B cell (primary cell): Measurements from ENCODE around the gene SS18L1. TPM values are rescaled to one million over a fixed set of nuclear protein-coding genes. Genes with fewer than 3 reads are reported as not detected.

Experiments used
- ATAC-seq: fragments of 200-7000 bp; cut with Tn5 transposase; one replicate; pipeline ENCODE4 v1.10.0; 2021; ENCODE audit warnings: low read depth, mild to moderate bottlenecking, moderate number of reproducible peaks, moderate library complexity
- CTCF ChIA-PET: fragments of 350-600 bp; sonication (Branson Sonifier 250); formaldehyde crosslinking; loops from one replicate; lab custom pipeline; 2021; ENCODE audit warnings: antibody characterized with exemption, inconsistent platforms; lab: Charles Lee
- POLR2A ChIA-PET: fragments of 350-600 bp; sonication (Branson Sonifier 250); formaldehyde crosslinking; loops from one replicate; lab custom pipeline; 2021; ENCODE audit warnings: antibody characterized with exemption; lab: Charles Lee
- DNase-seq: peaks from one replicate; pipeline ENCODE4 v3.0.0; 2013
- H2AFZ ChIP-seq: 2 replicates; pipeline ENCODE4 v1.6.1; 2012; ENCODE audit warnings: mild to moderate bottlenecking, low read depth, low read length; ENCODE audit not compliant: insufficient read depth, poor library complexity, severe bottlenecking
- H3K27ac ChIP-seq, 2 donors: 1 replicate in 1 of 2; 2 replicates in 1 of 2; pipeline ENCODE4 v1.5.1; 2012 to 2013; ENCODE audit warnings: low read length in 2 of 2, mild to moderate bottlenecking in 2 of 2, moderate library complexity in 1 of 2
- H3K27me3 ChIP-seq, 4 experiments: fragments of 200-600 bp in 1 of 4; sonication (generic) in 1 of 4; replicated peaks in 1 of 4; 1 replicate in 2 of 4; 2 replicates in 2 of 4; pipeline versions ENCODE4 v1.6.1 to v1.7.0; 2013 to 2016; ENCODE audit warnings: low read length in 3 of 4, mild to moderate bottlenecking in 2 of 4, mixed read lengths in 1 of 4, moderate library complexity in 1 of 4; ENCODE audit not compliant: insufficient read depth in 4 of 4, control insufficient read depth in 3 of 4; ENCODE audit errors: control extremely low read depth in 1 of 4
- H3K36me3 ChIP-seq, 2 experiments: replicated peaks in 1 of 2; 1 replicate in 1 of 2; 2 replicates in 1 of 2; pipeline versions ENCODE4 v1.6.1 to v1.7.1; 2013; ENCODE audit warnings: low read length in 1 of 2; ENCODE audit not compliant: insufficient read depth in 2 of 2, control insufficient read depth in 1 of 2; ENCODE audit errors: control extremely low read depth in 1 of 2, extremely low read depth in 1 of 2
- H3K4me1 ChIP-seq, 2 donors: fragments of 200-600 bp in 1 of 2; sonication (generic) in 1 of 2; 1 replicate in 1 of 2; 2 replicates in 1 of 2; pipeline versions ENCODE4 v1.5.1 to v1.6.1; 2013 to 2017; ENCODE audit warnings: low read length in 2 of 2; ENCODE audit not compliant: control insufficient read depth in 2 of 2, insufficient read depth in 2 of 2
- H3K4me2 ChIP-seq: replicated peaks from 2 replicates; pipeline ENCODE3; 2012; ENCODE audit warnings: mild to moderate bottlenecking, low read depth, low read length; ENCODE audit not compliant: poor library complexity, severe bottlenecking
- H3K4me3 ChIP-seq, 5 experiments: fragments of 200-600 bp in 1 of 5; sonication (generic) in 1 of 5; 1 replicate in 3 of 5; 2 replicates in 2 of 5; pipeline versions ENCODE4 v1.5.1 to v1.7.0; 2011 to 2016; ENCODE audit warnings: low read length in 4 of 5, mild to moderate bottlenecking in 4 of 5, low read depth in 2 of 5, control low read depth in 1 of 5, moderate library complexity in 1 of 5; ENCODE audit not compliant: insufficient read depth in 1 of 5; ENCODE audit errors: control extremely low read depth in 1 of 5, extremely low read depth in 1 of 5
- H3K79me2 ChIP-seq: fragments of 200-600 bp; sonication (generic); one replicate; pipeline ENCODE4 v1.6.0; 2016; ENCODE audit warnings: low read length; ENCODE audit not compliant: control insufficient read depth, insufficient read depth
- H3K9ac ChIP-seq: fragments of 200-600 bp; sonication (generic); 2 replicates; pipeline ENCODE4 v1.6.1; 2017; ENCODE audit warnings: mild to moderate bottlenecking, low read length, moderate library complexity
- H3K9me3 ChIP-seq, 3 donors: one replicate each; pipeline versions ENCODE4 v1.6.1 to v1.7.1; 2013; ENCODE audit warnings: low read length in 2 of 3; ENCODE audit not compliant: control insufficient read depth in 2 of 3, insufficient read depth in 1 of 3; ENCODE audit errors: control extremely low read depth in 1 of 3
- H4K20me1 ChIP-seq: 2 replicates; pipeline ENCODE4 v1.6.0; 2012; ENCODE audit warnings: mild to moderate bottlenecking, low read length; ENCODE audit not compliant: insufficient read depth, control insufficient read depth, poor library complexity, severe bottlenecking
- H3K27ac Mint-ChIP-seq: one replicate; pipeline ENCODE4 v1.8.0; 2021; ENCODE audit warnings: mixed read lengths
- H3K27me3 Mint-ChIP-seq: one replicate; pipeline ENCODE4 v1.8.0; 2021; ENCODE audit warnings: mixed read lengths
- H3K4me1 Mint-ChIP-seq: one replicate; pipeline ENCODE4 v1.8.0; 2021; ENCODE audit warnings: mixed read lengths
- H3K4me3 Mint-ChIP-seq: one replicate; pipeline ENCODE4 v1.8.0; 2021; ENCODE audit warnings: mixed read lengths
- H3K9me3 Mint-ChIP-seq: one replicate; pipeline ENCODE4 v1.8.0; 2022; ENCODE audit warnings: mixed read lengths; ENCODE audit not compliant: insufficient read depth
- EZH2 ChIP-seq: IDR thresholded peaks from 2 replicates; pipeline ENCODE4 v1.6.1; 2012; ENCODE audit warnings: borderline replicate concordance, low read depth, mild to moderate bottlenecking, moderate library complexity, low read length; ENCODE audit not compliant: insufficient read depth, poor library complexity, severe bottlenecking
- WGBS: methylation state at CpG from one replicate; pipeline ENCODE4 v1.1.5; 2013; ENCODE audit warnings: missing lambda C conversion rate; ENCODE audit not compliant: insufficient coverage; 5-methylcytosine and 5-hydroxymethylcytosine counted together
- intact Hi-C: fragments of 100-400 bp; cut with micrococcal nuclease; formaldehyde crosslinking; loops from one replicate; pipeline ENCODE4 v1.10.0; 2022
- polyA plus RNA-seq: library from polyadenylated mRNA; depleted of rRNA; stranded (reverse); fragments of >200 nt; gene quantifications from 2 replicates; pipeline ENCODE4 v1.2.3, GENCODE V29; 2012
- total RNA-seq, 2 donors: library from RNA; stranded (reverse); fragments of 120-200 nt in 1 of 2; gene quantifications; 1 replicate in 1 of 2; 2 replicates in 1 of 2; pipeline versions ENCODE4 v1.2.3 to v1.2.4, GENCODE V29; 2013 to 2022
- TF ChIP-seq, protein P1 (sequence below): fragments of 200-600 bp; IDR thresholded peaks from one replicate; pipeline ENCODE4 v1.8.0; 2022; ENCODE audit warnings: antibody characterized with exemption, mild to moderate bottlenecking

SS18L1 gene
- total and polyA plus RNA-seq, 2 donors (not counting 1 experiment from before 2014, with no cell fraction given): 15.4 to 20.7 TPM

DNA sequence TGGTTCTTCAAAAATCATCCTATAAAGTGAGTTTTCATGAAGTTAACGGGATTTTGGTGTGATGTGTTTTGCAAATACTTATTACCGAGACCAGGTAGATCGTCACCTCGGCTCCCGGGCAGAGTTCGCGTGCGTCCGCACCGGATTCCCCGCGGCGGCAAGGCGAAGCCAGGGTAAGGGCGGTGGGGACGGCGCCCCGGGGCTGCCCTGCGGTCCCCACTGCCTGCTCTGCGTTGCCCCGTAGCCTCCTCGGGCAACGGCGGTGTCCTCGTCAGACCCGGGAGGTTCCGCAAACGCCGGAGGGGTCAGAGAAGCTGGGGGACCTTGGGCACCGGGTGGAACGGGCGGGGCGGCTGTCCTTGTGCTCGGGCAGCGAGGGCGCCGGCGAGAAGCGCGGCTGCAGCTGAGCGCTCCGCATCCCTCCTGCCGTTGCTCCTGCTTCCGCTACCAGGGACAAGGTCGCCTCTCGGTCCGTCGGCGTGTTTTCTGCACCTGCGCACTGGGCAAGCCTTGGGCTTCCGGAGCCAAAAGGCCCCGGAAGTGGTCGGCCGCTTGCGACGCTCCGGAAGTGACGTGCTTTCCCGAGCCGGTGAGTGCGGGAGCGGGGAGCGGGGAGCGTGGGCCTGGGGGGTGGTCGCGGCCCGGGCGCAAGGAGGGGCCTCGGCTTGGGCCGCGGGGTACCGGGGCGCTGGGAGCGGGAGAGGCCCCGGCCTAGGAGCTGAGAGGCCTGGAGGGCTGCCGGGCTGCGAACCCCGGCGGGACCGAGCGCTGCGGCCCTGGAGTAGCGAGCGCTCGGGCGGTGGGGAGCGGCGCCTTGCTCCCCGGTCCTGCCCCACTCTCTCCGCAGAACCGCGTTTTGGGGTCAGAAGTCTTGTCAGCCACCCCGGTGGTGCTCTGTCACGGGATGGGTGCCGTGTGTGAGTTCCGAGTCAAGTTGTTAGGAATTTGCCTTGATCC is 39.2 kb downstream of the SS18L1 start, which contains the start of gene MTG2:
Gene MTG2, plus strand, starts transcription at position 560 of the 957 bp plus-strand sequence. CDS start 10,393 bp downstream, outside the sequence.
- no peaks in the 10 kb centered on the region for H3K36me3 ChIP-seq
- DNase-seq (peak; percentile 96), ATAC-seq (peak; percentile 90)
- H3K4me2 ChIP-seq: peak within 1 kb of the TSS; percentile 96
- H3K27me3 ChIP-seq: no peaks in the 10 kb centered on the region
- H2AFZ ChIP-seq: peak within 1 kb of the TSS; percentile 93
- no peaks in the 10 kb centered on the region for H3K9me3 Mint-ChIP-seq
- peak within 1 kb of the TSS; percentile 97 for H3K4me3 Mint-ChIP-seq
- H3K27ac ChIP-seq: peak within 1 kb of the TSS; percentile 86 to 97
- peaks cover 13 to 18% of the 10 kb centered on the region in 2 donors for H3K4me1 ChIP-seq
- TF ChIP-seq, protein P1, sequence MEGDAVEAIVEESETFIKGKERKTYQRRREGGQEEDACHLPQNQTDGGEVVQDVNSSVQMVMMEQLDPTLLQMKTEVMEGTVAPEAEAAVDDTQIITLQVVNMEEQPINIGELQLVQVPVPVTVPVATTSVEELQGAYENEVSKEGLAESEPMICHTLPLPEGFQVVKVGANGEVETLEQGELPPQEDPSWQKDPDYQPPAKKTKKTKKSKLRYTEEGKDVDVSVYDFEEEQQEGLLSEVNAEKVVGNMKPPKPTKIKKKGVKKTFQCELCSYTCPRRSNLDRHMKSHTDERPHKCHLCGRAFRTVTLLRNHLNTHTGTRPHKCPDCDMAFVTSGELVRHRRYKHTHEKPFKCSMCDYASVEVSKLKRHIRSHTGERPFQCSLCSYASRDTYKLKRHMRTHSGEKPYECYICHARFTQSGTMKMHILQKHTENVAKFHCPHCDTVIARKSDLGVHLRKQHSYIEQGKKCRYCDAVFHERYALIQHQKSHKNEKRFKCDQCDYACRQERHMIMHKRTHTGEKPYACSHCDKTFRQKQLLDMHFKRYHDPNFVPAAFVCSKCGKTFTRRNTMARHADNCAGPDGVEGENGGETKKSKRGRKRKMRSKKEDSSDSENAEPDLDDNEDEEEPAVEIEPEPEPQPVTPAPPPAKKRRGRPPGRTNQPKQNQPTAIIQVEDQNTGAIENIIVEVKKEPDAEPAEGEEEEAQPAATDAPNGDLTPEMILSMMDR: no peak
- no peak for TF ChIP-seq EZH2
- intact Hi-C loops: loop anchor here (1.0 to 5.0 kb wide), 6 partner anchors 39 to 770 kb away; partner anchors contain the start of genes ADRM1, LSM14B, OSBPL2 and PSMA7
- WGBS: under 1% methylated on average over 92 of the region's 96 CpGs
- H3K9me3 ChIP-seq: no peaks in the 10 kb centered on the region
- H3K9ac ChIP-seq: peak within 1 kb of the TSS; percentile 95
- H3K79me2 ChIP-seq: peaks cover 45% of the 10 kb centered on the region
- ChIA-PET CTCF (no interaction called here), POLR2A (no interaction called here)
- no peaks in the 10 kb centered on the region for H3K27me3 Mint-ChIP-seq
- peak within 1 kb of the TSS; percentile 81 to 88 (median 84) for H3K4me3 ChIP-seq
- H3K27ac Mint-ChIP-seq: peak within 1 kb of the TSS; percentile 98
- H4K20me1 ChIP-seq: peaks cover 14% of the 10 kb centered on the region
- peaks cover 39% of the 10 kb centered on the region for H3K4me1 Mint-ChIP-seq
